Thyroid gland (tissue), 4 donors: ENCODE measurements around the gene RSPH9. TPM values are rescaled to one million over a fixed set of nuclear protein-coding genes. Genes with fewer than 3 reads are reported as not detected.

Experiments used
- DNase-seq, 2 donors: peaks; one replicate each; pipeline ENCODE4 v3.0.0-alpha.2; 2019
- H3K27ac ChIP-seq, 3 donors: fragments of 200-600 bp; sonication (generic); 1 replicate in 2 of 3; 2 replicates in 1 of 3; pipeline ENCODE4 v1.5.1; 2016 to 2019; ENCODE audit warnings: mild to moderate bottlenecking in 1 of 3, moderate library complexity in 1 of 3
- H3K27me3 ChIP-seq: fragments of 200-600 bp; sonication (generic); one replicate; pipeline ENCODE4 v1.5.1; 2019
- H3K36me3 ChIP-seq, 2 donors: fragments of 200-600 bp; sonication (generic); one replicate each; pipeline ENCODE4 v1.5.1; 2016 to 2019
- H3K4me1 ChIP-seq, 2 donors: fragments of 200-600 bp; sonication (generic); one replicate each; pipeline ENCODE4 v1.5.1; 2017 to 2019
- H3K4me3 ChIP-seq, 3 donors: fragments of 200-600 bp; sonication (generic); replicated peaks in 1 of 3; 1 replicate in 2 of 3; 2 replicates in 1 of 3; pipeline ENCODE4 v1.5.1; 2016; ENCODE audit warnings: mild to moderate bottlenecking in 1 of 3
- H3K9me3 ChIP-seq: fragments of 200-600 bp; sonication (generic); one replicate; pipeline ENCODE4 v1.5.1; 2017
- POLR2A ChIP-seq, 2 donors: fragments of 450-650 bp; IDR thresholded peaks; one replicate each; pipeline ENCODE4 v1.6.1; 2017; ENCODE audit warnings: antibody characterized with exemption in 2 of 2, mild to moderate bottlenecking in 2 of 2, moderate library complexity in 1 of 2
- WGBS, 2 donors: methylation state at CpG; one replicate each; pipeline ENCODE4 v1.1.5; 2017; 5-methylcytosine and 5-hydroxymethylcytosine counted together
- intact Hi-C: fragments of 100-400 bp; cut with DNase I; formaldehyde crosslinking; loops from one replicate; pipeline ENCODE4 v1.15.1; 2023
- total RNA-seq, 4 donors: library from RNA; depleted of rRNA; stranded (reverse); fragments of >200 nt; gene quantifications; one replicate each; pipeline ENCODE4 v1.2.3, GENCODE V29; 2016
- TF ChIP-seq, protein P1 (sequence below), 6 experiments: fragments of 200-600 bp in 3 of 6; fragments of 450-650 bp in 3 of 6; sonication (generic) in 3 of 6; IDR thresholded peaks; one replicate each; pipeline ENCODE4 v1.5.1; 2016 to 2019; ENCODE audit warnings: antibody characterized with exemption in 6 of 6, mild to moderate bottlenecking in 2 of 6, inconsistent platforms in 1 of 6, moderate library complexity in 1 of 6

The RSPH9 gene
- total RNA-seq, 4 donors from 2014 or later = 0.13 TPM; not detected in 3

DNA sequence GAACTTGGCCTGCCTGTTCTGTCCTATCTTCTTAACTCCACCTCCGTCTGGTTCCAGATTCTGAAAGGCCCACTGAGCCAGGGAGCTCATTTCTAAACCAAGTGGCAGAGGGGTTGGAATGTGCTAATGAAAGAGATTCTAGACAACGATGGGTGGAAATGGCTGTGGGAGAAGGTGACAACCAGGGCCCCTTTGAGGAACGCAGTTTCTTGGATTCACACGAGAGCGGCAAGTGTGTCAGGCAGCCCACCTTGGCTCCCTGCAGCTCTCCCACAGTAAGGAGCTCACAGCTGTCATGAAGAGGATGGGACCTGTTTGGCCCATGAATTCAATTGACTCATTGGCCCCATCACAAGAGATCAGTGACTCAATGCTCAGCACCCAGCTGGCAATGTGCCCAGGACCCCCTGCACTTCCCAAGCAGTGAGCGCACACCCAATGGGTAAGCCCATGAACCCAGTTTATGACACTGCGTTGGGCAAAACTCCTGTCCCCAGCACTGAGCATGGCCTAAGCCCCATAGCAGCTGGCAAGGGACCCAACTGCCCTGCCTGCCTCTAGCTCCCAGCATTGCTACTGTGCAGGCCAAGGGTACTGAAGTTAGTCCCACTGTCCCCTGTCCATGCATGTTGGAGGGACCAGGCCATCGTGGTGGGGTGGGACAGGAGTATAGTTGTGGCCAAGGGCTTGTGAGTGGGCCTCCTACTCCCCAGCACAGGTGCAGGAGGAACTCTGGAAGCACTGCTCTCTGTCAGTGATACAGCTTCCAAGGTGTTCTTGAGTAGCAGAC is 26.4 kb downstream of the RSPH9 start:
- H3K4me3 ChIP-seq = no peak overlapping the region
- intact Hi-C loops = no loop called here
- no peak for DNase-seq
- TF ChIP-seq, protein P1, sequence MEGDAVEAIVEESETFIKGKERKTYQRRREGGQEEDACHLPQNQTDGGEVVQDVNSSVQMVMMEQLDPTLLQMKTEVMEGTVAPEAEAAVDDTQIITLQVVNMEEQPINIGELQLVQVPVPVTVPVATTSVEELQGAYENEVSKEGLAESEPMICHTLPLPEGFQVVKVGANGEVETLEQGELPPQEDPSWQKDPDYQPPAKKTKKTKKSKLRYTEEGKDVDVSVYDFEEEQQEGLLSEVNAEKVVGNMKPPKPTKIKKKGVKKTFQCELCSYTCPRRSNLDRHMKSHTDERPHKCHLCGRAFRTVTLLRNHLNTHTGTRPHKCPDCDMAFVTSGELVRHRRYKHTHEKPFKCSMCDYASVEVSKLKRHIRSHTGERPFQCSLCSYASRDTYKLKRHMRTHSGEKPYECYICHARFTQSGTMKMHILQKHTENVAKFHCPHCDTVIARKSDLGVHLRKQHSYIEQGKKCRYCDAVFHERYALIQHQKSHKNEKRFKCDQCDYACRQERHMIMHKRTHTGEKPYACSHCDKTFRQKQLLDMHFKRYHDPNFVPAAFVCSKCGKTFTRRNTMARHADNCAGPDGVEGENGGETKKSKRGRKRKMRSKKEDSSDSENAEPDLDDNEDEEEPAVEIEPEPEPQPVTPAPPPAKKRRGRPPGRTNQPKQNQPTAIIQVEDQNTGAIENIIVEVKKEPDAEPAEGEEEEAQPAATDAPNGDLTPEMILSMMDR (IDR thresholded peaks at IDR 0.05) = no peak
- no peak for TF ChIP-seq POLR2A (IDR thresholded peaks at IDR 0.05)
- H3K4me1 ChIP-seq = peaks cover 25 to 34% of the 10 kb centered on the region in 2 donors
- H3K27me3 ChIP-seq = no peaks in the 10 kb centered on the region
- no peaks in the 10 kb centered on the region for H3K9me3 ChIP-seq
- H3K27ac ChIP-seq = peak overlapping the region in 1 of 3 donors; percentile 65
- WGBS, 2 donors = 94 to 97% methylated on average over 7 to 8 of the region's 8 CpGs
- H3K36me3 ChIP-seq = peaks cover 23 to 38% of the 10 kb centered on the region in 2 donors

DNA sequence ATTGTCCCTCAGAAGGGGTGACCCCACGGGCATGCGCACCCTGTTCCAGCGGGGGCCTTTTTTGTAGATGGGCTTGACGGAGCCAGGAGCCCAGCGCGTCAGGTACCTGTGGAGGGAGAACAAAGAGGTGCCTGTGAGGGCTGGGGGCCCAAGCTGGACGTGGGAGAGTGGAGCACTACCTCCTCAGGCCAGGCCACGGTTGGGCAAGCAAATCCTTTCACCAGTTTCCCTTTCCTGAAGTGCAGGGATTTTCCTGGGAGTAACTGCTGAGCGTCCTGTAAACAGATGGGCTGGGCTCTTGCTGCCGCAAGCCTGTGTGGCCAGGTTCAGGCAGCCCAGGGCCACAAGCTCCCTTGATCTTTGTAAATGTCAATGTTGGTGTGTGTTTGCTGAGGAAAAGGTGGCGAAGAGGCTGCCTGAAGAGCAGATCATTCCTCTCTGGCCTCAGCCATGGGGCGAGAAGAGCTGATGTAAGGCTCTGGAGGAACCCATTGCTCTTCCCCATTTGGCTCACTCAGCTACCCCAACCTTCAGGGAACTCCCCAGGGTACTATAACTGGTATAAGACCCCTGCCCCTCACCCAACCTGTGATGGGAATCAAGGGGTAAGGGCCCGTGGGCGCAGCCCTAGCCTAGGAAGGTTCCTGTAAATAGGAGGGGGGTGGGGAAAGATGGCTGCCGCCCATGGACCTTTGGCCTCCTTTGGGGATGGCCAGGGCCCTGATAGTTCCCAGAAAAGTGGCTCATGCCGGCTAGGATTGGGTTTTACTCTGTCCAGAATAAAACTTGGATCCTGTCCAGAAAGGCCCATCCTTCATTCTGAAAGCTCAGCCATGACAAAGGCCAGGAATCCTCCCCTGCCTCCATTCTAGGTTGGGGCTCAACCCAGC is 27.2 kb downstream of the RSPH9 start:
- no peak for DNase-seq
- intact Hi-C loops = no loop called here
- WGBS, 2 donors = 84 to 85% methylated on average over 6 to 9 of the region's 16 CpGs
- Histone ChIP-seq H3K27ac (no peak overlapping the region), H3K4me3 (no peak overlapping the region), H3K9me3 (no peaks in the 10 kb centered on the region), H3K4me1 (peaks cover 24 to 32% of the 10 kb centered on the region in 2 donors), H3K36me3 (peaks cover 30 to 45% of the 10 kb centered on the region in 2 donors), H3K27me3 (no peaks in the 10 kb centered on the region)
- TF ChIP-seq POLR2A (IDR thresholded peaks at IDR 0.05) = no peak
- TF ChIP-seq, protein P1 (IDR thresholded peaks at IDR 0.05) = no peak

GRCh38 chr6:43673444-43674084 is 28.7 kb downstream of the RSPH9 start:
- H3K27ac ChIP-seq = no peak overlapping the region
- DNase-seq = no peak
- no peak overlapping the region for H3K4me3 ChIP-seq
- WGBS, 2 donors = 87 to 94% methylated on average over 10 to 15 of the region's 15 CpGs
- TF ChIP-seq, protein P1 (IDR thresholded peaks at IDR 0.05) = no peak
- TF ChIP-seq POLR2A (IDR thresholded peaks at IDR 0.05) = no peak
- H3K9me3 ChIP-seq = no peaks in the 10 kb centered on the region
- no peaks in the 10 kb centered on the region for H3K27me3 ChIP-seq
- peaks cover 10 to 17% of the 10 kb centered on the region in 2 donors for H3K4me1 ChIP-seq
- intact Hi-C loops = no loop called here
- H3K36me3 ChIP-seq = peaks cover 41 to 60% of the 10 kb centered on the region in 2 donors

GRCh38 chr6:43674291-43674690 is 29.5 kb downstream of the RSPH9 start:
- H3K27me3 ChIP-seq = no peaks in the 10 kb centered on the region
- H3K4me1 ChIP-seq = peaks cover 3 to 9% of the 10 kb centered on the region in 2 donors
- H3K36me3 ChIP-seq = peaks cover 41 to 60% of the 10 kb centered on the region in 2 donors
- no peak overlapping the region for H3K27ac ChIP-seq
- intact Hi-C loops = no loop called here
- no peak overlapping the region for H3K4me3 ChIP-seq
- TF ChIP-seq, protein P1 (IDR thresholded peaks at IDR 0.05) = no peak
- TF ChIP-seq POLR2A (IDR thresholded peaks at IDR 0.05) = no peak
- no peaks in the 10 kb centered on the region for H3K9me3 ChIP-seq
- no peak for DNase-seq
- 97 to 98% methylated on average over 2 of the region's 2 CpGs for WGBS, 2 donors
